ENCODE data around the gene CHST13.

Gene CHST13

GRCh38 chr3:126516152-126516935, 7.6 kb upstream of the CHST13 start:
- DNase-seq (ENCODE audit: low read depth, low spot score) = no peak
- H3K27me3 ChIP-seq (ENCODE audit: insufficient read depth, insufficient read length) = no peaks in the 10 kb centered on the region
- no peak overlapping the region for H3K9ac ChIP-seq (ENCODE audit: insufficient read length, low read depth)
- H3K4me3 ChIP-seq (ENCODE audit: insufficient read length, low read depth) = no peak overlapping the region
- no peaks in the 10 kb centered on the region for H3K36me3 ChIP-seq (ENCODE audit: insufficient read depth, insufficient read length, low read length)
- H3K9me3 ChIP-seq (ENCODE audit: insufficient read depth, low read length) = no peaks in the 10 kb centered on the region
- no peak for TF ChIP-seq ZNF274 (IDR thresholded peaks at IDR 0.05; ENCODE audit: low read depth, low read length)
- TF ChIP-seq YY1 (IDR thresholded peaks at IDR 0.05; ENCODE audit: insufficient read depth, insufficient read length) = no peak
- TF ChIP-seq SUZ12 (IDR thresholded peaks at IDR 0.05; ENCODE audit: extremely low read depth, insufficient read depth, insufficient read length) = no peak
- peaks cover 5% of the 10 kb centered on the region for H3K4me1 ChIP-seq (ENCODE audit: insufficient read depth, insufficient read length)

GRCh38 chr3:126516936-126517290, 7.0 kb upstream of the CHST13 start:
- no peak overlapping the region for H3K9ac ChIP-seq (ENCODE audit: insufficient read length, low read depth)
- TF ChIP-seq ZNF274 (IDR thresholded peaks at IDR 0.05; ENCODE audit: low read depth, low read length) (no peak), YY1 (IDR thresholded peaks at IDR 0.05; ENCODE audit: insufficient read depth, insufficient read length) (no peak), SUZ12 (IDR thresholded peaks at IDR 0.05; ENCODE audit: extremely low read depth, insufficient read depth, insufficient read length) (no peak)

DNA sequence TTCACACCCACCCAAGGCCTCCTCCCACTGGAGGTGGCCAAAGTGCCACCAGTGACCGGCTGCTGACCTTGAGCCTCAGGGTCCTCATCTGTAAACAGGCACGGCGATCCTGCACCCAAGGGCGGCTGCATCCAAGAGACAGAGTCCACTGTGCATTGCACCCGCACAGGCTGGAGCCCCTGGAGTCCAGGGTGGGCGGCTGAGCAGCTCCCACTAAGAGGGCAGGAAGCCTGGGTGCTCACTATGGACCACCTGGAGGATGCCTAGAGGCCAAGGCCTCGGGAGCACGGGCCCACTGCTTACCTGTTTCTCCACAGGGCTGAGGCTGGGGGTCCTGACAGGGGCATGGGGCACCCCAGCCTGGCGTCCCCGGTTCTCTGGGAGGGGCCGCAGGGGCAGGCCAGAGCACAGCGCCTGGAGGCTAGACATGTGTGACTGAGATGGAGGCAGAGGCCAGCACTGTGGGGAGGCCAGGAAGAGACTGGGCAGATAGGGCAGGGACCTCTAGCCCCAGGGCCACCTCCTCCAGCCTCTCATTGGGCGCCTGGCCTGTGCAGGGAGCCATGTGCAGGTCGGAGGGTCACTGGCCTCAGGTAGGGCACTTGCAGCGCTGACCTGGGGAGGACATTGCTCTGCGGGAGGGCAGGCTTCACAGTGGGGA, 6.5 kb upstream of the CHST13 start, which contains the start of gene UROC1:
UROC1 (minus strand) TSS at position 483 of the 661 bp plus-strand sequence; CDS start at position 429, 54 bp downstream.
- DNase-seq (ENCODE audit: low read depth, low spot score) = no peak
- Histone ChIP-seq H3K4me3 (ENCODE audit: insufficient read length, low read depth) (no peak within 1 kb of the TSS), H3K9me3 (ENCODE audit: insufficient read depth, low read length) (no peaks in the 10 kb centered on the region), H3K4me1 (ENCODE audit: insufficient read depth, insufficient read length) (peaks cover 2% of the 10 kb centered on the region), H3K36me3 (ENCODE audit: insufficient read depth, insufficient read length, low read length) (no peaks in the 10 kb centered on the region), H3K9ac (ENCODE audit: insufficient read length, low read depth) (no peak within 1 kb of the TSS), H3K27me3 (ENCODE audit: insufficient read depth, insufficient read length) (peaks cover 2% of the 10 kb centered on the region)
- TF ChIP-seq YY1 (IDR thresholded peaks at IDR 0.05; ENCODE audit: insufficient read depth, insufficient read length) (no peak), SUZ12 (IDR thresholded peaks at IDR 0.05; ENCODE audit: extremely low read depth, insufficient read depth, insufficient read length) (no peak), ZNF274 (IDR thresholded peaks at IDR 0.05; ENCODE audit: low read depth, low read length) (no peak)

More at GRCh38 chr3:126516936-126517290, 7.0 kb upstream of the CHST13 start:
- H3K27me3 ChIP-seq (ENCODE audit: insufficient read depth, insufficient read length) = no peaks in the 10 kb centered on the region
- no peaks in the 10 kb centered on the region for H3K9me3 ChIP-seq (ENCODE audit: insufficient read depth, low read length)
- no peak overlapping the region for H3K4me3 ChIP-seq (ENCODE audit: insufficient read length, low read depth)
- peaks cover 5% of the 10 kb centered on the region for H3K4me1 ChIP-seq (ENCODE audit: insufficient read depth, insufficient read length)
- H3K36me3 ChIP-seq (ENCODE audit: insufficient read depth, insufficient read length, low read length) = no peaks in the 10 kb centered on the region
- no peak for DNase-seq (ENCODE audit: low read depth, low spot score)

DNA sequence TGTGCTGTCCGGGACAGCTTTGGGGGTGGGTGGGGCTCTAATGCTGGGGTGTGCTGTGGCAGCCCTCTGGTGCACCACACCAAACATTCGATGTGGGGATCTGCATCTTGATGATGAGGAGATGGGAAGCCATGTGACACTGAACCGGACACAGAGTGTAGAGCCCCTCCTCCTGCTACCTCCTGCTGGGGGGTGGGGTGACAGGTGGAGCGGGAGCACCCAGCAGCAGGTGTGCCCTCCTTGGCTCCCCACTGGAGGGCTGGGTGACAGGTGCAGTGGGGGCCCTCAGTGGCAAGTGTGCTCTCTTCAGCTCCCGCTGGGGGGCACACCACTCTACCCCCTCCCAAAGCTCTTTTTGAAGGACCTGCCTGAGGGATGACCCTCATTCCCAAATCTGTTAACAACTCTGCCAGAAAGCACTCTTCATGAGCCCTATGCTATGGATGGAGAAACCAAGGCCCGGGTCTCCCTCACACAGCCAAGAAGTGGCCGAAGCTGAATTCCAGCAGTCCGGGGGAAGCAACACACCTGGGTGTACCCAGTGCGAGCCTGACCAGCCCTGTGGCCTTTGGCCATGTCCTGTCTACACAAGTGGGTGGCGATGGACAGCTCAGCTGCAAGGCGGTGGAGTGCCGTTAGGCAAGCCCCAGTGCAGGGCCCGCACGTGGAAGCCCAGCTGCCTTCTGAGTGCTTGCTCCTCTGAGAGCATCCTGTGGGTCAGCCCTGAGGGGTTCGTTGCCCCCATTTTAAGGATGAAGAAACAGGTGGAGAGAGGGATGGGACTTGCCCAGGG, 5.8 kb upstream of the CHST13 start:
- no peak overlapping the region for H3K4me3 ChIP-seq (ENCODE audit: insufficient read length, low read depth)
- peaks cover 9% of the 10 kb centered on the region for H3K27me3 ChIP-seq (ENCODE audit: insufficient read depth, insufficient read length)
- H3K9ac ChIP-seq (ENCODE audit: insufficient read length, low read depth) = no peak overlapping the region
- H3K4me1 ChIP-seq (ENCODE audit: insufficient read depth, insufficient read length) = peaks cover 2% of the 10 kb centered on the region
- no peaks in the 10 kb centered on the region for H3K9me3 ChIP-seq (ENCODE audit: insufficient read depth, low read length)
- TF ChIP-seq ZNF274 (IDR thresholded peaks at IDR 0.05; ENCODE audit: low read depth, low read length) = no peak
- no peak for TF ChIP-seq YY1 (IDR thresholded peaks at IDR 0.05; ENCODE audit: insufficient read depth, insufficient read length)
- no peak for TF ChIP-seq SUZ12 (IDR thresholded peaks at IDR 0.05; ENCODE audit: extremely low read depth, insufficient read depth, insufficient read length)
- no peak for DNase-seq (ENCODE audit: low read depth, low spot score)
- H3K36me3 ChIP-seq (ENCODE audit: insufficient read depth, insufficient read length, low read length) = no peaks in the 10 kb centered on the region

GRCh38 chr3:126518779-126519177, 5.2 kb upstream of the CHST13 start:
- Histone ChIP-seq H3K27me3 (ENCODE audit: insufficient read depth, insufficient read length) (peaks cover 15% of the 10 kb centered on the region), H3K36me3 (ENCODE audit: insufficient read depth, insufficient read length, low read length) (no peaks in the 10 kb centered on the region), H3K4me3 (ENCODE audit: insufficient read length, low read depth) (no peak overlapping the region), H3K4me1 (ENCODE audit: insufficient read depth, insufficient read length) (peaks cover 5% of the 10 kb centered on the region), H3K9ac (ENCODE audit: insufficient read length, low read depth) (no peak overlapping the region), H3K9me3 (ENCODE audit: insufficient read depth, low read length) (no peaks in the 10 kb centered on the region)
- TF ChIP-seq ZNF274 (IDR thresholded peaks at IDR 0.05; ENCODE audit: low read depth, low read length) (no peak), YY1 (IDR thresholded peaks at IDR 0.05; ENCODE audit: insufficient read depth, insufficient read length) (no peak)
- DNase-seq (ENCODE audit: low read depth, low spot score) = no peak

- no peak for TF ChIP-seq SUZ12 (IDR thresholded peaks at IDR 0.05; ENCODE audit: extremely low read depth, insufficient read depth, insufficient read length)
- TF ChIP-seq YY1 (IDR thresholded peaks at IDR 0.05; ENCODE audit: insufficient read depth, insufficient read length) = no peak
- TF ChIP-seq ZNF274 (IDR thresholded peaks at IDR 0.05; ENCODE audit: low read depth, low read length) = no peak
- Histone ChIP-seq H3K9ac (ENCODE audit: insufficient read length, low read depth) (no peak overlapping the region), H3K4me1 (ENCODE audit: insufficient read depth, insufficient read length) (peaks cover 10% of the 10 kb centered on the region), H3K36me3 (ENCODE audit: insufficient read depth, insufficient read length, low read length) (no peaks in the 10 kb centered on the region), H3K4me3 (ENCODE audit: insufficient read length, low read depth) (no peak overlapping the region), H3K27me3 (ENCODE audit: insufficient read depth, insufficient read length) (peaks cover 25% of the 10 kb centered on the region), H3K9me3 (ENCODE audit: insufficient read depth, low read length) (no peaks in the 10 kb centered on the region)
- DNase-seq (ENCODE audit: low read depth, low spot score) = no peak
Measured at GRCh38 chr3:126519506-126520455, 4.2 kb upstream of the CHST13 start.
